Head of caudate nucleus (tissue), 42 donors: ENCODE data around the gene DNTT.
A peak's percentile ranks its signal among the peaks of the same experiment; 100 is the strongest.

Experiments
- DNase-seq, 42 donors: peaks; one replicate each; pipeline versions ENCODE4 v3.0.0 to v3.0.0-alpha.2; 2020 to 2021; ENCODE audit warnings: mixed read lengths in 7 of 42
- intact Hi-C: fragments of 100-400 bp; cut with DNase I; formaldehyde crosslinking; loops from one replicate; pipeline ENCODE4 v1.15.0; 2022

DNTT gene

DNA sequence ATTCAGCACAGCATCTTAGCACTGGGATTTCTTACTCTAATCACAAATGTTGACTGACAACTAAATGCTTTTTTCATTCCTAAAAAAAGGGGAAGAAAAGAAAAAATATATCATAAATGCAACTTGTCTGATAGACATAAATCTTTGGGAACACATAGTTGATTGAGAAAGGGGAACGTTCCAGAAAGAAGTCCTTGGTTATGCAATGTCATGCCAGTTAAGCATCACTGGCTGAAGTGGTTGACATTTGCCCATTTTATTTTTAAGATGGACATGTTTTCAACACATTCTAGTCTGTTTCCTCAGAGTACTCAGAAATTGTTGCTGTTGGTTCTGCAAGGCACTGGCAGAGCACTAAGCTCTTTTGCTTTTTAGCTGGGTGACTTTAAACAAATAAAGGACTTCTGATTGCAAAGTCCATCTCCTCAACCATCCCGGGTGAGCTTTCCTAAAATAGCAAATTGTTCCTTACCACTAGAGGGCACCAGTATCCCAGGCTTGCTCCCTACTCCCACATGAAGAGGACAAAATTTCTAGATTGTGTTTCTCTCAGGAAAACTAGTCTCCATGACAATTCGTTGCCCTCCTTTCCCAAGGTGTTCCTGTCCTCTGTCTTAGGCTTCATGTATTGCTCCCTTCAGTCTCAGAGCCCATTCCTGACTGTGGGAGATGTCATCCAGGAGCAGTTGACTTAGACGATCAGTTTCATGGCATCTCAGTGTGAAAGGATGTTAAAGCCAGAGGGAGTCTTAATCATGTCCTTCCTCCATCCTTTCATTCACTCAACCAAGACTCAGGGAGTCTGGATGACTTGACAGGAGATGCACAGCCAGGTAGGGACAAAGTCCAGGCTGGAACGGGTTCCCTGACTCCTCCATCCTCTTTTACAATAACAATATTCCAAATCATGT, 30.6 kb downstream of the DNTT start:
- intact Hi-C loops, result no loop called here
- peak in 26 of 42 donors; percentile 15 to 80 (median 52) for DNase-seq

DNA sequence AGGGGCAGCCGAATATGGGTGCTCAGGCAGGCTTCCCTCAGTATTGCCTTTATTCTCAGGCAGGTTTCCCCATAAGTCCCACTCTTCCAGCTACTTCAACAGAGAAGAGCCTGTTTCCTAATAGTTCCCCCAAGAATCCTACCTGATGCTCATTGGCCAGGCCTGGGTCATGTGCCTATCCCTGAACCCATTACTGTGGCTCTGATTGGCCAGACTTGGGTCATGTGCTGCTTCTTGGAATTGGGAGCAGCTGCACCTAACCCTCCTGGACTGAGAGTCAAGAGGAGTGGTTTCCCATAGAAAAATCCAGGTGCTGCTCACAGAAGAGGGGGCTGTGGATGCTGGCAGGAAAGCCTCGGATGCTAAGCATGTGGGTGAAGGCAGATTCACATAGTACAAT, 32.9 kb downstream of the DNTT start:
- no peak for DNase-seq
- intact Hi-C loops, result no loop called here

DNA sequence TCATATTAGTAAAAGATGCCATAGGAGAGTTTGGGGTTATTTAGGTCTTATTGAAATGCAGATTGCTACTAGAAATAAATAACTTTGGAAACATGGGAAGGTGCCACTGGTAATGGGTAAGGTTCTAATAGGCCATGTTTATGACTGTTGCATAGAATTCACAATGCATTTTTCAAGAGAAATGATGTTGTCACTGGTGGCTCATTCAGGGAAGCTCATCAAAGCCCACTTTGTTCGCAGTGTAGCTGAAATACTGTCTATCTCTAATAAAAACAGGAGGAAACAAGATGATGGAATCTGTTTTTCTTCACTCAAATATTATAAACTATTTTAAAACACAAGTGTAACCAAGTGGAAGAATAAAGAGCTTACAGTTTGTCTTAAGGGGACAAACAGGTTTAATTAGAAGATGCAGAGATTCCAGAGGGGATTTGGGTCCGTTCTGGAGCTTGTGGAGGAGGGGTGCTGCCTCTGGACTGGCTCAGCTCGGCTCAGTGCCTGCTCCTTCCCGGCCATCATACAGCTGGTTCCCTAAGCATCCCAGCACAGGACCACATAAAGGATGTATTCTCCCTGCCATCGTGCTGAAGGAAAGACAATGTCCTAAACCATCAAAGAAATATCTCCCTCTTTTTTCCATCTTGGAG, 34.2 kb downstream of the DNTT start:
- DNase-seq, result peak in 34 of 42 donors; percentile 4 to 84 (median 50)
- intact Hi-C loops, result no loop called here

DNA sequence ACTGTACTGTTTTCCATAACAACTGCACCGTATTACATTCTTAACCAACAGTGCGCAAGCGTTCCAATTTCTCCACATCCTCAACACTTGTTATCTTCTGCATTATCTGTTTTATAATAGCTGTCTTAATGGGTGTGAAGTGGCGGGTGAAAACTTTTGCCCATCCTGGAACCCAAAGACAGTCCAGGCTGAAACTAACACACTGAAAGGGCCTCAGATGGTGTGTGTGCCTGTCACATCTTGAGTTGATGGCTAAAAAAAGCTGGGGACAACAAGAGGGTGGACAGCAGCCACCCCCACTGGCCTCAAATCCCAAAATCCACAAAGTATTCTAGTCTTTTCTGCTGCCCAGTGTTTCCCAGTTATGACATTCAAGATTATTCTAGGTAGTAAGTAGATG, 35.1 kb downstream of the DNTT start:
- intact Hi-C loops, result no loop called here
- no peak for DNase-seq

DNA sequence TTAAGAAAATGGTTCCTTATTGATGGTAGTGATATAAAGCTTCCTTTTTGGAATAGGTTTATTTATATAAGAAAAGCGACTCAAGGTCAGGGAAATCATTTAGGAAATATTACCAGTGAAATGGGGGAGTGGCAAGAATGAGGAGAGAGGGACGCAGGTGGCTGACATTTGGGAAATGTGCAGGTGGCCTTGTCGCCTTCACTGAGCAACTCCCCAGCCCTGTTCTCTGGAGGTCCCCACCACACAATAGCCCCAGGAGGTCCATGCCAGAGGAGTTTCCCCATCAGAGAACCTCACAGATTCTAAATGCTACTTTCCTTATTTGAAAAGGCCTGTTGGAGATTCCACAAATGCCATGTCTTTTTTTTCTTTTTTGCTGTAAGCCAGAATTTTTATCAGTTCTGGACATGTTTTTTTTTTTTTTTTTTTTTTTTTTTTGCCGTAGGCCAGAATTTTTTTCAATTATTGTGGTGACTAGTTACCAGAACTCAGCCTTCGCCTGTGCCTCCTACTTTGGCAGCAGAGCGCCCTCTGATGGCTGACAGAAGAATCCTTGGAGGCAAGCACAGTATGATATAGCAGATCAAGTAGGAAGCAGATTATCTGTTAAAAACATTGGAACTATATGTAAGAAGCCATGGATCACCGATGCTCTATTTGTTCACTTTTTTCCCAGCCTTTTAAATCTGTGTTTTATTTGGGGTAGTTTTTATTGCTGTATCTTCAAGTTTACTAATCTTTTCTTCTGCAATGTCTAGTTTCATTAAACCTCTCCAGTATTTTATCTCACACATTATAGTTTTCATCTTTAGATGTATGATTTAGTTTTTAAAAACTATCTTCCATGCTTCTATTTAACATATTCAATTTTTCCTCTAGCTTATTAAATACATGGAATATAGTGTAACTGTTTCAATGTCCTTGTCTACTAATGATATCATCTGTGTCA, 36.0 kb downstream of the DNTT start:
- DNase-seq, result peak; percentile 40 to 90 (median 75)
- intact Hi-C loops, result no loop called here

DNA sequence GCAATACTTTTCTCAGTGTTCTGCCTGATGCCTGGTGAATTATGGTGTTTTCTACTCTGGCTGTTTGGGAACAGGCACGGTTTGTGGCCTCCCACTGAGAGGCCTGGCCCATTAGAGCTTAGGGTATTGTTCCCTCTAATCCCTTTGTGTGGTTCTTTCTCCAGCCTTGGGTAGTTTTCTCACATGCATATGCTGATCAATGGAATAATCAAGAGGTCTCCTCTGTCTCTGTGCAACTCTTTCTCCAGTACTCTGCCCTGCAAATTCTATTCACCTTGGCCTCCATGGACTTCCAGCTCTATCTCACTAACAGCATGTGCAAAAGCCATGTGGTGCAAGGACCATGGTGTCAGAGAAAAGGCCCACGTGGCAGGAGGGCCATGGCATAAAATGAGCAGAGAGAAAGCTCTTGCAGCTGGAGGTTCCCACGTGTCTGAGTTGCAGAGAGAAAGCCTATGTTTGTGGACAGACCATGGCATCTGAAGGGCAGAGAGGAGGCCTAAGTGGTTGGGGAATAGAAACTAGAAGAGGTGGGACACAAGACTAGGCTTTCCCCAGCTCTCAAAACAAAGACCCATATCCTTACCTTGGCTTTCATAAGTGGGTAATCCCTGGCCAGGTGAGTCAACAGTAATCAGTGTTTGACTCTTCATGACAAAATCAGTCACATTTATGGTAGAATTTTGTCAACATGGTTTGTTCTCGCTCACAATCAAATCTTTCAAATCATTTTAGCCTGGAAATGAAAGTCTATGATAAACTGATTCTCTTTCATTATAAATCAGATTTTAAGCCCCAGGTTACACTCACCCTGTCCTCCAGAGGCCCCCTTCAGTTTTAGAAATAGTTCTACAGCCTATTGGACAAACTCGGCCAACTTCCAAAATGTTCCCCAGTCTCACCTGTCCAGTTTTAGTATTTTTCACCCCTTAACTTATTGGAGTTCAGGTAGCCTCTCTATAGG, 37.3 kb downstream of the DNTT start:
- intact Hi-C loops, result no loop called here
- no peak for DNase-seq

DNA sequence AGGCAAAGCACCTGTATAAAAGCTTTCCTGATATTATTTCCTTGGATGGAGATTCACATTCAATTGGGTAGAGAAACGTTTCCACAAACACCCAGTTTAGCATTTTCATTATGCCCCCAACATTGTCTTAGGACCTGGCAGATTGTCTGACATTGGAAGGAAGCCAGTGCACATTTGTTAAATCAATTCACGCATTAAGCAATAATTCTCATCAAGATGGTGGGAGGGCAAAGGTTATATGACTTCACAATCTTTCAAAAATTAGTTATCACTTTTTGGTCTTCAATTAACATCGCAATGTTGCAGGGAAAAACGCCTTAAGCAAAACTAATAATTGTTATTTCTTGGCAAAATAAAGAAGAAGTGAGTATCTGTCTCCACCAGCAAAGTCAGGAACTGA, 38.2 kb downstream of the DNTT start:
- intact Hi-C loops, result no loop called here
- no peak for DNase-seq

DNA sequence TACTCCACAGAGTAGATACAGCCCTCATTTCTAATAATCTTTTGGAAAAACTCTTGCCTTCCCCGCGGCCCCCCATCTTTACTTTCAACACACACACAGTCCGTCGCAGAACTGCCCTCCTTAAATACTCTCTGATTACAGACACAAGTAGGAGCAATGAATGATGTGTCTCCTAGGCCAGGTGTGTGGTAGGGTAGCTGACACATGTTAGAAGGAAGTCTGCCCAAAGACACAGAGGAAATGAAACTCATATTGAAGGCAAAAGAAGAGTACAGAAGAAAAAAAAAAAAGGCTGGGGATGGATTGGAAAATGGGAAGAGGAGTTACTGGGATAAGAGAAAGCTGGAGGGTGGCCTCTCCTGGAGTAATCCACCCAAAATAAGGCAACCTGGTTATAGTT, 39.9 kb downstream of the DNTT start:
- intact Hi-C loops, result no loop called here
- DNase-seq, result no peak

DNA sequence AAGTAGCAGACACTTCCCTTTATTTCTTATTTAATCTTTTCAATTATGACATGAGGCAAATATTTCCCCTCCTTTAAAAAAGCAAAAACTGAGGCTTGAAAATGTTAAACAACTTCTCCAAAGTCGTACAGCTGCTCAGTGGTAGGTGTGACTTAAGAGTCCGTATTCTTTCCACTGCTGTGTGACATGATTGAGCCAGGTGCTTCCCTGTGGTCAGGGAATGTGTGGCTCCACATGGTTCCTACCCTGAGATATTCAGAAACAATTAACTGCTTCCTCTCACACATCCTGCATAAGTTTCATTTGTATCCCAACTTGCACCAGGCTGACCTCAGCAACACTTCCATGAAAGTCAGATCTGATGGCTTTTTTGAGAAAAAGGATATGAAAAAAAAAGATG, 41.0 kb downstream of the DNTT start:
- DNase-seq, result no peak
- intact Hi-C loops, result no loop called here

DNA sequence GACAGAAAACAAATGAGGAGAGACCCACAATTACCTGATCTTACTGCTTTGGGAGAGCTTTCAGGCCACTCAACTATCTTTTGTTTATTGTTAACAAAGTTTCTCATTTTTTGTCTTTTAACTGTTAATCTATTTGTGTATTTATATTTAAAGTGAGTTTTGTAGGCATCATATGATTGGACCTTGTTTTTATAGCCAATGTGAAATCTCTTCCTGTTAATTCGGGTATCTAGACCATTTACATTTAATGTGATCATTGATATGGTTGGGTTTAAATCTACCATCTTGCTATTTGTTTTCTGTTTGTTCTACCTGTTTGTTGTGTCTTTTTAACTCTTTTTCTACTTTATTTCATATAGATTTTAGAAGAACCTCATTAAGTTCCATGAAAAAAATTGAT, 42.1 kb downstream of the DNTT start:
- intact Hi-C loops, result no loop called here

DNA sequence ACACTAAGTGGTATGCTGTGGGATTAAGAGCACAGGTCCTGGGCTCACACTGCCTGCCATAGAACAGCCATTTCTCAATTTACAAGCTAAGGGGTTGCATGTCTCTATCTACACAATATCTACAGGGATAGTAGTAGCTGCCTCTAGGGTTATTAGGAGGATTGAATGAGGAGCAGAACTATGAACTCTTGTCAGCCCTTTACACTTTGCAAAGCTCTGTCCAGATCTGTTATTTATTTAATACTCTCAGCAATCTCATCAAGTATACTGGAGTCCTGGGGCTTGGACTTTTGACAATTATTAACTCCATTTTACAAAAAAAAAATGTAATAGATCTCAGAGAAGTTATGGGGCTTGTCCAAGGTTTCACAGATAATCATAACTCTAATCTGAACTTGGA, 47.8 kb downstream of the DNTT start:
- DNase-seq, result no peak
- intact Hi-C loops, result no loop called here

More for the DNA sequence above, 42.1 kb downstream of the DNTT start:
- DNase-seq, result no peak

DNA sequence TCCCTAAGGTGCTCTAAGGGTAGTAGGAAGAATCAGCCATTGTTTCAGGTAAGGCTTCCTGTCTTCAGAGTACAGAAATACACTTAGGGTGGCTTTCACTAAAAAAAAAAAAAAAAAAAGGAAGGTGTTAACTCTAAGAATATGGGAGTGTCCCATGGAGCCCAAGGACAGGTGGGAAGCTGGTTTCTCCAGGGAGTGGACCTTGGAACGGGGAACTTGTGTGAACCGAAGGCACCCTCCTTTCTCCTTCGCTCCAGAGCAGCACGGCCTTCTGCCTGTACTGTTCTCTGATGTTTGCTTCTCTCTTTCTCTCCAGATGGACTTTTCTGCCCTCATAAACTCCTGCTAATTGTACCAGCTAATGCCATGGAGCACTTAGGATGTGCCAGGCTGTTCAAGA, 48.3 kb downstream of the DNTT start:
- DNase-seq, result no peak
- intact Hi-C loops, result no loop called here

DNA sequence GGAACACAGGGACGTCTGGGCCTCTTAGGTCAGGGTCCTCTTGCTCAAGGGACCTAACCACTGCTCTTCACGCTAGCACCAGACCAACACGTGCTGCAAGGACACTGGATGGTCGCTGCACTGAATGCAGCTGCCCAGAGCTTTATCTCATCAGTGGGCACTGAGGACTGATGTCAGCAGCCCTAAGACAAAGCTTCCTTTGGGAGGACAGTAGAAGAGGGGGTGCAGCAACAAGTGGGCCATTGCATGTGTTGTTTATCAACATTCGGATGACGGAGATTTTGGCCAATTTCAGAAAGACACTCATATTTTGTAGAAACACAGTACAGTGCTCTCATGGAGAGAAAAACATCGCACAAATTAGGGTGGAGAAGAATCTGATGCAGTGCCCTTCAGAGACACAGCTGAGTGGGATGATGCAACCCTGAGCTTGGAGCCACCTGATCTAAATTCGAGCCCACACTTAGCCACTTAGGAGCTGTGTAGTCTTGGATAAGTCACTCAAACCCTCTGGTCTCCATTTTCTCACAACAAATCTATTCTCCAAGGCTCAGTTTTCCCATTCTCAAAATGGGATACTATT, 52.9 kb downstream of the DNTT start:
- peak; percentile 26 to 92 (median 79) for DNase-seq
- intact Hi-C loops, result no loop called here

DNA sequence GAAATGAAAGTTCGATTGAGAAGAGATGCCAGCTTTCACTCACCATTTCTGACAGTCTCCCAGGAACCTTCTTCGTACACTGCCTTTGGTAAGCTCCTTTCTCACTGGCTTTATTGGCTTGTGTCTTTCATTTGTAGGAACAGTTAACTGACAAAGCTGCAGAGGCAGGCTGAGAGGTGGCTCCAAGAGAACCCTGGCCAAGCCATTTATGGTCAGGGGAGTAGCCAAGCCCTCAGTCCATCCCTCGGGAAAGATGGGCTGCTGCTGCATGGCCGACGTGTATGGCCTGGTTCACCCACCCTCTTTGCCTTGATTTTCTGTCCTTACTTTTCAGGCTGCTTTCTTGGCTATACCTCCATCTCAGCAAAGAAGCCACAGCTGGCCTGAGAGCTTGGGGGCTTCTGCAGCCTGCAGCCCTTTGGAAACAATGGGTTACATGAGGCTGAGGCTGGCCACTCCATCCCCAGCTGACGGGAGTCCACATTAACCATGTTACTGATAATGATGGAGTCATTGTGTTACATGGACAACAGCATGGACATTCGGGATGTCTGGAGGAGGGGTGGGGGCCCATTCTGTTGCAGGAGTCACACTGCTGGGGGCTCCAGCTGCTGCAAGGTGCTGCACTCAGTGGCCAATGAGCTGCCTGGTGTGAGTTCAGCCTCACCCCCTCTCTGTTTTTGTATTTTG, 54.8 kb downstream of the DNTT start, which contains the start of gene OPALIN:
Gene OPALIN, minus strand, starts transcription at position 152 of the 690 bp plus-strand sequence. Its CDS starts 106 bp downstream, at position 46.
- intact Hi-C loops, result no loop called here
- peak in 33 of 42 donors; percentile 30 to 85 (median 71) for DNase-seq

DNA sequence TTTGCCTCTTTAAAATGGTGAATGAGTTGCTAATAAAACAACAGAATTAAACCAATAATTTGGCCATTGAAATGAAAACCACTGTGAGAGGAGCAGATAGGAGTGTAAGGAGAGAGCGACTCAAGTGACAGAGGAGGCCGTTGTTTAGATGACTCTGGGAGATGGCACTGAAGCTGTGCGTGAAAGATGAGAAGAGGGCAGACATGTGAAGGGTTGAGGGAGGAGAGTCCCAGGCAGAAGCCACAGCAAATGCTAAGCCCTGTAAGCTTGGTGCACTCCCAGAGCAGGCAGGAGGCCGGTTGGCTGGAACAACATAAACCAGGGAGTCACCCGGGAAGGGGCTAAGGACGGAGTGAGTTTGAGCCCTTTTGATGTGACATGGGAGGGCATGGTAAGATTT, 55.4 kb downstream of the DNTT start:
- intact Hi-C loops, result no loop called here
- peak in 7 of 42 donors; percentile 22 to 64 (median 40) for DNase-seq

DNA sequence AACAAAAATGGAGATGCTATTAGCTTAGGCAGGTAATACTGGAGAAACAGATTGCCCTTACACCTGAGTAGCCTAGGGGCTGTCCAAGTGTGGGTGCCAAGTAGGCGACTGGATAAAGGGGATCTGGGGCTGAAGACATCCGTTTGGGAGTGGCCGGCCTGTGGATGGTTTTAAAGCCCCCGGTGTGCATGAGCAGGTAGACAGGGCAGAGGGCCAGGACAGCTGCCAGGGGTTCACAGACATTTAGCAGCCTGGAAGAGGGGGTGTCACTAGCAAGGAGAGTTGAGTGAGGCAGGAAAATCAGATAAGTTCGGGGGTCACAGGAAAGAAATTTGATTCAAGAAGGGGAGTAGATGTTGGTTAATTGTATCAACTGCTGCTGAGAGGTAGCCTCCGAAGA, 56.1 kb downstream of the DNTT start:
- intact Hi-C loops, result no loop called here
- peak in 1 of 42 donors; percentile 18 for DNase-seq

DNA sequence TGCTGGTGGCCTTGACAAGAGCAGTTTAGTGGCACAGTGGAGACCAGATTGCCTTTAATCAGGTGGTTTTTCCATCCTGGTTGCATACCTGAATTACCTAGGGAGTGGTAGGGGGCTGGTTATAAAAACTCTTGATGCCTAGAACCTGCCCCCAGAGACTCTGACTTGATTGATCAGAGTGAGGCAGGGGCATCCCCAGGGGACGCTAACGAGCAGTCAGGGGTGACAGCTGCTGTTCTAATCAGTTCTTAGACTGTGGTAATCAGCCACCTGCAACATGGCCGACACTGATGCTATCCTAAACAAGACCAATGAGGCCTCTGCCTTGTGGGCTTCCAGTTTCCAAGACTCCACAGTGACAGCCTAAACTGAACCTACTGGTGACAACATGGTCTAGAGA, 56.5 kb downstream of the DNTT start:
- intact Hi-C loops, result no loop called here
- DNase-seq, result peak in 1 of 42 donors; percentile 32
